ENCODE measurements around the gene COPG2.
"Not testable (repeated sequence)": the region's sequence is repeated elsewhere in the genome, so short reads cannot be mapped to it uniquely, and the experiment has no call there.

COPG2 gene

GRCh38 chr7:130521258-130521951 is 147.1 kb downstream of the COPG2 start:
- H3K9me2 ChIP-seq (replicated peaks; ENCODE audit: insufficient read depth, low read length) = no peaks in the 10 kb centered on the region
- no peaks in the 10 kb centered on the region for H3K79me2 ChIP-seq (ENCODE audit: insufficient read depth, low read length)
- TF ChIP-seq, protein P1, sequence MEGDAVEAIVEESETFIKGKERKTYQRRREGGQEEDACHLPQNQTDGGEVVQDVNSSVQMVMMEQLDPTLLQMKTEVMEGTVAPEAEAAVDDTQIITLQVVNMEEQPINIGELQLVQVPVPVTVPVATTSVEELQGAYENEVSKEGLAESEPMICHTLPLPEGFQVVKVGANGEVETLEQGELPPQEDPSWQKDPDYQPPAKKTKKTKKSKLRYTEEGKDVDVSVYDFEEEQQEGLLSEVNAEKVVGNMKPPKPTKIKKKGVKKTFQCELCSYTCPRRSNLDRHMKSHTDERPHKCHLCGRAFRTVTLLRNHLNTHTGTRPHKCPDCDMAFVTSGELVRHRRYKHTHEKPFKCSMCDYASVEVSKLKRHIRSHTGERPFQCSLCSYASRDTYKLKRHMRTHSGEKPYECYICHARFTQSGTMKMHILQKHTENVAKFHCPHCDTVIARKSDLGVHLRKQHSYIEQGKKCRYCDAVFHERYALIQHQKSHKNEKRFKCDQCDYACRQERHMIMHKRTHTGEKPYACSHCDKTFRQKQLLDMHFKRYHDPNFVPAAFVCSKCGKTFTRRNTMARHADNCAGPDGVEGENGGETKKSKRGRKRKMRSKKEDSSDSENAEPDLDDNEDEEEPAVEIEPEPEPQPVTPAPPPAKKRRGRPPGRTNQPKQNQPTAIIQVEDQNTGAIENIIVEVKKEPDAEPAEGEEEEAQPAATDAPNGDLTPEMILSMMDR (IDR thresholded peaks at IDR 0.05; ENCODE audit: insufficient read depth, low read length, poor library complexity, severe bottlenecking) = no peak
- TF ChIP-seq EZH2phosphoT487 (conservative IDR thresholded peaks at IDR 0.05; ENCODE audit: low read length) = no peak
- H3F3A ChIP-seq (ENCODE audit: insufficient read depth) = no peaks in the 10 kb centered on the region
- H3K9ac ChIP-seq (ENCODE audit: low read length) = no peak overlapping the region
- no peaks in the 10 kb centered on the region for H3K27me3 ChIP-seq (ENCODE audit: low read length)
- H3K27ac ChIP-seq (ENCODE audit: low read depth, low read length) = no peak overlapping the region
- no peak overlapping the region for H3K4me3 ChIP-seq (ENCODE audit: insufficient read depth, low read length, poor library complexity, severe bottlenecking)
- H3K36me3 ChIP-seq (ENCODE audit: low read length) = peaks cover 6% of the 10 kb centered on the region; the same call in 1 of the 2 replicates
- H4K20me1 ChIP-seq (ENCODE audit: low read depth, low read length) = no peaks in the 10 kb centered on the region
- H3K4me2 ChIP-seq (ENCODE audit: low read depth, low read length, poor library complexity, severe bottlenecking) = no peak overlapping the region
- no peak overlapping the region for H2AFZ ChIP-seq (ENCODE audit: low read depth, low read length, severe bottlenecking)
- H3K9me3 ChIP-seq (ENCODE audit: insufficient read depth, low read length) = no peaks in the 10 kb centered on the region

- Histone ChIP-seq H3K27ac (ENCODE audit: low read depth, low read length) (no peak overlapping the region), H3F3A (ENCODE audit: insufficient read depth) (no peaks in the 10 kb centered on the region), H3K27me3 (ENCODE audit: low read length) (no peaks in the 10 kb centered on the region), H3K79me2 (ENCODE audit: insufficient read depth, low read length) (no peaks in the 10 kb centered on the region), H3K9me2 (replicated peaks; ENCODE audit: insufficient read depth, low read length) (no peaks in the 10 kb centered on the region), H3K4me3 (ENCODE audit: insufficient read depth, low read length, poor library complexity, severe bottlenecking) (no peak overlapping the region), H2AFZ (ENCODE audit: low read depth, low read length, severe bottlenecking) (no peak overlapping the region), H3K36me3 (ENCODE audit: low read length) (no peaks in the 10 kb centered on the region), H4K20me1 (ENCODE audit: low read depth, low read length) (no peaks in the 10 kb centered on the region), H3K4me2 (ENCODE audit: low read depth, low read length, poor library complexity, severe bottlenecking) (no peak overlapping the region), H3K9ac (ENCODE audit: low read length) (no peak overlapping the region), H3K9me3 (ENCODE audit: insufficient read depth, low read length) (no peaks in the 10 kb centered on the region)
- no peak for TF ChIP-seq EZH2phosphoT487 (conservative IDR thresholded peaks at IDR 0.05; ENCODE audit: low read length)
- TF ChIP-seq, protein P1 (IDR thresholded peaks at IDR 0.05; ENCODE audit: insufficient read depth, low read length, poor library complexity, severe bottlenecking) = no peak
These were observed 153.1 kb downstream of the COPG2 start for GRCh38 chr7:130515315-130516040.

GRCh38 chr7:130513447-130513846 is 155.1 kb downstream of the COPG2 start:
- Histone ChIP-seq H3K27me3 (ENCODE audit: low read length) (no peaks in the 10 kb centered on the region), H3F3A (ENCODE audit: insufficient read depth) (no peaks in the 10 kb centered on the region), H3K9me3 (ENCODE audit: insufficient read depth, low read length) (no peaks in the 10 kb centered on the region), H3K79me2 (ENCODE audit: insufficient read depth, low read length) (no peaks in the 10 kb centered on the region), H3K4me2 (ENCODE audit: low read depth, low read length, poor library complexity, severe bottlenecking) (no peak overlapping the region), H4K20me1 (ENCODE audit: low read depth, low read length) (no peaks in the 10 kb centered on the region), H3K9me2 (replicated peaks; ENCODE audit: insufficient read depth, low read length) (no peaks in the 10 kb centered on the region), H2AFZ (ENCODE audit: low read depth, low read length, severe bottlenecking) (no peak overlapping the region), H3K9ac (ENCODE audit: low read length) (no peak overlapping the region), H3K36me3 (ENCODE audit: low read length) (no peaks in the 10 kb centered on the region), H3K27ac (ENCODE audit: low read depth, low read length) (no peak overlapping the region), H3K4me3 (ENCODE audit: insufficient read depth, low read length, poor library complexity, severe bottlenecking) (no peak overlapping the region)
- TF ChIP-seq EZH2phosphoT487 (conservative IDR thresholded peaks at IDR 0.05; ENCODE audit: low read length) = no peak
- TF ChIP-seq, protein P1 (IDR thresholded peaks at IDR 0.05; ENCODE audit: insufficient read depth, low read length, poor library complexity, severe bottlenecking) = no peak

- H3K27ac ChIP-seq (ENCODE audit: low read depth, low read length); H4K20me1 ChIP-seq (ENCODE audit: low read depth, low read length); H3K79me2 ChIP-seq (ENCODE audit: insufficient read depth, low read length); H3F3A ChIP-seq (ENCODE audit: insufficient read depth); H3K9me3 ChIP-seq (ENCODE audit: insufficient read depth, low read length); H2AFZ ChIP-seq (ENCODE audit: low read depth, low read length, severe bottlenecking); H3K9ac ChIP-seq (ENCODE audit: low read length); H3K4me2 ChIP-seq (ENCODE audit: low read depth, low read length, poor library complexity, severe bottlenecking); H3K4me3 ChIP-seq (ENCODE audit: insufficient read depth, low read length, poor library complexity, severe bottlenecking); H3K9me2 ChIP-seq (replicated peaks; ENCODE audit: insufficient read depth, low read length); H3K36me3 ChIP-seq (ENCODE audit: low read length); H3K27me3 ChIP-seq (ENCODE audit: low read length): not testable (repeated sequence)
These were observed 156.5 kb downstream of the COPG2 start for GRCh38 chr7:130512038-130512437.
